ENCODE data around the gene PLPP4.

PLPP4 gene

DNA sequence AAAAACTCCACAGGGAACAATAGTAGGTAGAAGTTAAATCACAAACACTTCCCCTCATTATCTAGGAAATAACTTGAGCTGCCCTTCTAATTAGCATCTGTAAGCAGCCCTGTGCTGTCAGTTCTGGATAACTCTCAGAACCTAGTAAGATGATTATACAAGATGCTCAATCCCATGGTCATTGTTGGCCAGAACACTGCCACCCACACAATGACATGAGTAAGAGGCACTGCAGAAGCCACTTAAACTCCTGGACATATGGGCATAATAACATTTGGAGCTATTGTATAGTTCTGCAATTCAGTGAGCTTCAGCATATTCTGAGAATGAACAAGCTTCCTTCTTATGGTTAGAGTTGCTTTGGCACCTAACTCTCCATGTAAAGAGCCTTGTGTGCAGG lies 153.8 kb downstream of the PLPP4 start:
- H3K27ac ChIP-seq: no peak overlapping the region
- DNase-seq (ENCODE audit: low spot score): no peak
- POLR2A ChIA-PET (ENCODE audit: low non-redundant PET): no interaction called here
- CTCF ChIA-PET: interaction anchor here (0.6 kb wide), 1 partner anchor 11 kb away, joined by 3 read pairs; no protein-coding TSS in a partner anchor
- TF ChIP-seq, protein P1, sequence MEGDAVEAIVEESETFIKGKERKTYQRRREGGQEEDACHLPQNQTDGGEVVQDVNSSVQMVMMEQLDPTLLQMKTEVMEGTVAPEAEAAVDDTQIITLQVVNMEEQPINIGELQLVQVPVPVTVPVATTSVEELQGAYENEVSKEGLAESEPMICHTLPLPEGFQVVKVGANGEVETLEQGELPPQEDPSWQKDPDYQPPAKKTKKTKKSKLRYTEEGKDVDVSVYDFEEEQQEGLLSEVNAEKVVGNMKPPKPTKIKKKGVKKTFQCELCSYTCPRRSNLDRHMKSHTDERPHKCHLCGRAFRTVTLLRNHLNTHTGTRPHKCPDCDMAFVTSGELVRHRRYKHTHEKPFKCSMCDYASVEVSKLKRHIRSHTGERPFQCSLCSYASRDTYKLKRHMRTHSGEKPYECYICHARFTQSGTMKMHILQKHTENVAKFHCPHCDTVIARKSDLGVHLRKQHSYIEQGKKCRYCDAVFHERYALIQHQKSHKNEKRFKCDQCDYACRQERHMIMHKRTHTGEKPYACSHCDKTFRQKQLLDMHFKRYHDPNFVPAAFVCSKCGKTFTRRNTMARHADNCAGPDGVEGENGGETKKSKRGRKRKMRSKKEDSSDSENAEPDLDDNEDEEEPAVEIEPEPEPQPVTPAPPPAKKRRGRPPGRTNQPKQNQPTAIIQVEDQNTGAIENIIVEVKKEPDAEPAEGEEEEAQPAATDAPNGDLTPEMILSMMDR (conservative IDR thresholded peaks at IDR 0.05; ENCODE audit: low read depth): no peak

DNA sequence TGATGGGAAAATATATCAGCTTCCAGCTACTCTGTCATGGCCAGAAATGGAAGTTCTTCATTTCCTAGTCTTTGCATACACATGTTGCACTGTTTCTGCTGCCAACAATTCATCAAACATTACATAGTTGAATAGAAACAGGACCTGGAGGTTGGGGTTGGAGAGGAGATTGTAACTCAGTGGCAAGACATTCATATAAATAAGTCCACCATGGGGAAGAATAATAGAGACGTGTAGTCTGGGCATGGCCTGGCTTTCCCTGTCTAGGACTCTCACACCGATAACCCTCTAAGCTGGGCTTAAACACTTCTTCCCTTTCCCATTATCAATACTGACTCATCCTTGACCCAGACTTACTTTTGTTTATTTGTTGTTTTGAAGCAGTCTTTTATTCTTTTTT lies 155.7 kb downstream of the PLPP4 start:
- TF ChIP-seq, protein P1 (conservative IDR thresholded peaks at IDR 0.05; ENCODE audit: low read depth): no peak
- no peak overlapping the region for H3K27ac ChIP-seq
- DNase-seq (ENCODE audit: low spot score): no peak
- ChIA-PET CTCF (interaction anchor here (0.5 to 0.6 kb wide), 2 partner anchors 188 to 269 kb away, joined by 3 to 5 read pairs; no protein-coding TSS in a partner anchor), POLR2A (ENCODE audit: low non-redundant PET) (no interaction called here)

DNA sequence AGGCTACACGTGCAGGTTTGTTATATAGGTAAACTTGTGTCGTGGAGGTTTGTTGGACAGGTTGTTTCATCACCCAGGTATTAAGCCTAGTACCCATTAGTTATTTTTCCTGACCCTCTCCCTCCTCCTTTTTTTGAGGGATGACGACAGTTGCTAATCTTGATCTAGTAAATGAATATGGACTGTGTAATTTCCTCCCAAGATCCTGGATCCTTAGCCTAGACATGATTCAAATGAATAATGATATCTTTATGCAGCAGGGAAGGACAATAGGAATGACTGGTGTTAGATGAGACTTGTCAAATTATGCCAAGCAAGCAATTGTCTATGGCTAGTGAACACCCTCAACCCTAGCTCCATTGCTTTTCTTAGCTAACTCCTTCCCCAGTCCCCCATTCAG lies 156.2 kb downstream of the PLPP4 start:
- TF ChIP-seq, protein P1 (conservative IDR thresholded peaks at IDR 0.05; ENCODE audit: low read depth): no peak
- POLR2A ChIA-PET (ENCODE audit: low non-redundant PET): no interaction called here
- no peak overlapping the region for H3K27ac ChIP-seq
- no peak for DNase-seq (ENCODE audit: low spot score)
- CTCF ChIA-PET: interaction anchor here (0.5 kb wide), 1 partner anchor 268 kb away, joined by 5 read pairs; no protein-coding TSS in a partner anchor

- ChIA-PET POLR2A (ENCODE audit: low non-redundant PET) (no interaction called here), CTCF (no interaction called here)
- TF ChIP-seq, protein P1 (conservative IDR thresholded peaks at IDR 0.05; ENCODE audit: low read depth): no peak
- DNase-seq (ENCODE audit: low spot score): no peak
- H3K27ac ChIP-seq: no peak overlapping the region
Observed at GRCh38 chr10:120614680-120615079, 157.7 kb downstream of the PLPP4 start.

DNA sequence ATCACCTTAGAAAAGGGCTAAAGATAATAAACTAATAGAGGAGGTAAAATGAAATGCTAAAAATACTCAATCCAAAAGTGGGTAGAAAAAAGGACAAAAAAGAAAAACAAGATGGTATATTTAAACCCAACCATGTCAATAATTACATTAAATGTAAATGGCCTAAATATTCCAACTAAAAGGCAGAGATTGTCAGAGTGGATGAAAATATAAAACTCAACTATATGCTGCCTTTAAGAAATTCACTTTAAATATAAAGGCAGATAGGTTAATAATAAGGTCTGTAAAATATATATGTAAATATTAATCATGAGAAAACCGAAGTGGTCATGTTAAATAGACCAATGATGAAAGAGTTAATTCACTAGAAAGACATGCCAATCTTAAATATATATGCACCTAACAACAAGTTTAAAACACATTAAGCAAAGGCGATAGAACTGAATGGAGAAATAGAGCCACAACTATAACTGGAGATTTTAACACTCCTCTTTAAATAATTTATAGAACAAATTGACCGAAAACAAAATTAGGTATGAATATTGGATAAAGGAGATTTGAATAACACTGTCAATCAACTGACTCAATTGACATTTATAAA lies 159.4 kb downstream of the PLPP4 start:
- CTCF ChIA-PET: no interaction called here
- TF ChIP-seq, protein P1 (conservative IDR thresholded peaks at IDR 0.05; ENCODE audit: low read depth): no peak

DNA sequence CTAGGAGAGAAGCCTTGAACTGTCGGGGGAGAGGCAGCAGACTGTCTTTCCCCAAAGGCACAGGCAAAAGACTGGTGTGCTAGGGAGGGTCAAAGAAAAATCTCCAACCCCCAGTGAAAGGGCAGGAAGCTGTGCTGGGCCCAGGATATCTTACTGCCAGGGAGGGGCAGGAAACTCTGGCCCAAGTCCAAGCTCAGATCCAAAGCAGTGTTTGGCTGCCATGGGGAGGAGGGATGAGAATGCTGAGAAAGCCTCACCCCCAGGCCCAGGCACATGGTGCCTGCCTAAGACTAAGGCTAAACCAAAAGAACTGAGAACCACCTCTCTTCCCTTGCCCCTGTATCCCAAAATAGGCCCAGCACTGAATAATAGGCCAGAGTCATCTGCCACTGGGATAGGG lies 171.2 kb downstream of the PLPP4 start:
- no peak overlapping the region for H3K27ac ChIP-seq
- DNase-seq (ENCODE audit: low spot score): no peak
- ChIA-PET CTCF (interaction anchor here (0.6 to 0.9 kb wide), 2 partner anchors 33 to 69 kb away, joined by 3 to 5 read pairs; no protein-coding TSS in a partner anchor), POLR2A (ENCODE audit: low non-redundant PET) (no interaction called here)
- TF ChIP-seq, protein P1 (conservative IDR thresholded peaks at IDR 0.05; ENCODE audit: low read depth): no peak

More for the DNA sequence above, 159.4 kb downstream of the PLPP4 start:
- POLR2A ChIA-PET (ENCODE audit: low non-redundant PET): no interaction called here
- no peak for DNase-seq (ENCODE audit: low spot score)
- H3K27ac ChIP-seq: no peak overlapping the region
